Testis (tissue), 3 donors: Measurements from ENCODE around the gene TNFRSF4. TPM values are rescaled to one million over a fixed set of nuclear protein-coding genes. Genes with fewer than 3 reads are reported as not detected.
A peak's percentile ranks its signal among the peaks of the same experiment; 100 is the strongest.

Source experiments
- DNase-seq: peaks from one replicate; pipeline ENCODE4 v3.0.0-alpha.2; 2019
- H3K27ac ChIP-seq, 2 donors: fragments of 200-600 bp; sonication (generic); one replicate each; pipeline ENCODE4 v1.5.1; 2019
- H3K27me3 ChIP-seq: fragments of 200-600 bp; sonication (generic); one replicate; pipeline ENCODE4 v1.5.1; 2019
- H3K36me3 ChIP-seq: fragments of 200-600 bp; sonication (generic); one replicate; pipeline ENCODE4 v1.5.1; 2017; ENCODE audit warnings: low read depth; ENCODE audit errors: missing control alignments
- H3K4me1 ChIP-seq: fragments of 200-600 bp; sonication (generic); one replicate; pipeline ENCODE4 v1.5.1; 2019
- H3K4me3 ChIP-seq, 2 donors: fragments of 200-600 bp; sonication (generic); one replicate each; pipeline ENCODE4 v1.5.1; 2017 to 2019
- H3K9me3 ChIP-seq: fragments of 200-600 bp; sonication (generic); one replicate; pipeline ENCODE4 v1.5.1; 2017
- POLR2A ChIP-seq: fragments of 450-650 bp; IDR thresholded peaks from one replicate; pipeline ENCODE4 v1.6.1; 2017; ENCODE audit warnings: antibody characterized with exemption, mild to moderate bottlenecking, moderate library complexity
- WGBS, 2 donors: methylation state at CpG; one replicate each; pipeline ENCODE4 v1.1.5; 2018; 5-methylcytosine and 5-hydroxymethylcytosine counted together
- intact Hi-C: fragments of 100-400 bp; cut with DNase I; formaldehyde crosslinking; loops from one replicate; pipeline ENCODE4 v1.15.1; 2023; ENCODE audit warnings: low total_unique reads
- polyA plus RNA-seq: library from polyadenylated mRNA; stranded (reverse); fragments of 350-450 nt; fragmentation: Illumina TruSeq; extraction: RNeasy Lipid Tissue Mini Kit (QIAGEN cat#74804); gene quantifications from one replicate; pipeline ENCODE4 v1.2.3, GENCODE V29; 2014; ENCODE audit warnings: low read depth, low replicate concordance; ENCODE audit not compliant: insufficient read depth
- total RNA-seq, 2 donors: library from RNA; depleted of rRNA; stranded (reverse); fragments of >200 nt; gene quantifications; one replicate each; pipeline ENCODE4 v1.2.3, GENCODE V29; 2016
- TF ChIP-seq, protein P1 (sequence below), 3 experiments: fragments of 450-650 bp in 2 of 3; fragments of 200-600 bp in 1 of 3; sonication (generic) in 1 of 3; IDR thresholded peaks; one replicate each; pipeline ENCODE4 v1.5.1; 2016 to 2019; ENCODE audit warnings: antibody characterized with exemption in 3 of 3, mild to moderate bottlenecking in 2 of 3, moderate library complexity in 1 of 3

The TNFRSF4 gene
- total and polyA plus RNA-seq, 3 donors from 2014 or later: 0.80 to 1.4 (median 0.87) TPM

DNA sequence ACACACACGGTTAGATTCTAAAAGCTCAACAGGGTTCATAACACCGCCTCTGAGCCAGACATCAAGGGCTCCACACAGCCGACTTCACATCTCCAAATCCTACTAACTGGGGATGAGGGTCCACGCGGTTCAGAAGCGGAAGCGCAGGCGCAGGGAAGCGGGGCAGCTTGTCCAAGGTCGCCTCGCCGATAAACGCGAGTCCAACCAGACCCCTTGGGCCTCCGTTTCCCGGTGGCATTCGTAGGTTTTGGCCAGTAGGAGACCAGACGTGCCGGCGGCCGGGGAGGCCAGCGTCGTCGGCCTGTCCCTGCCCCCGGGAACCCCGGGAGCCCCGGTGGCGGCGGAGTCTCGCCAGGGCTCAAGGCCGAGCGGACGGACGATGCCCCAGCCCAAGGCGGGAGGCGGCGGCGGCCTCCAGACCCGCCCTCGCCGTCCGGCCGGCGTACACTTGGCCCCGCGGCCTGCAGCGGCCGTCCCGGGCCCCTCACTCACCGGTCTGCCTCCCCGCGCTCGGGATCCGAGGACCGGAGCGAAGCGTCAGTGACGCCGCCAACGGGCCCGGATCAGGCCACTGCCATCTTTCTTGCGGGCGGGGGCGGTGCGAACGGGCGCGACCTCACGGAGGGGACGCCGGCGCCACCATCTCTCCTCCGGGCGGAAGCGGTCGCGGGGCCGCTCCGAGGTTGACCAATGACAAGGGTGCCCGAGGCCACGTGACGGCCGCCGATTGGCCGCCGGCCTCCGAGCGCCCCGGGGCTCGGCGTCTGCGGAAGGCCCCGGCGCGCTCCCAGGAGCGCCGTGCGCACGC is 17.7 kb upstream of the TNFRSF4 start, which contains the start of gene SDF4:
SDF4 (minus strand) TSS at position 602 of the 808 bp plus-strand sequence. CDS start 3,229 bp downstream, outside the sequence.
- H3K36me3 ChIP-seq: no peaks in the 10 kb centered on the region
- 0% methylated on average over 1 to 59 of the region's 99 CpGs for WGBS, 2 donors
- H3K27ac ChIP-seq: peak within 1 kb of the TSS; percentile 81 to 92
- H3K27me3 ChIP-seq: no peaks in the 10 kb centered on the region
- intact Hi-C loops: no loop called here
- peak; percentile 96 for DNase-seq
- peak within 1 kb of the TSS; percentile 98 for H3K4me3 ChIP-seq
- TF ChIP-seq, protein P1, sequence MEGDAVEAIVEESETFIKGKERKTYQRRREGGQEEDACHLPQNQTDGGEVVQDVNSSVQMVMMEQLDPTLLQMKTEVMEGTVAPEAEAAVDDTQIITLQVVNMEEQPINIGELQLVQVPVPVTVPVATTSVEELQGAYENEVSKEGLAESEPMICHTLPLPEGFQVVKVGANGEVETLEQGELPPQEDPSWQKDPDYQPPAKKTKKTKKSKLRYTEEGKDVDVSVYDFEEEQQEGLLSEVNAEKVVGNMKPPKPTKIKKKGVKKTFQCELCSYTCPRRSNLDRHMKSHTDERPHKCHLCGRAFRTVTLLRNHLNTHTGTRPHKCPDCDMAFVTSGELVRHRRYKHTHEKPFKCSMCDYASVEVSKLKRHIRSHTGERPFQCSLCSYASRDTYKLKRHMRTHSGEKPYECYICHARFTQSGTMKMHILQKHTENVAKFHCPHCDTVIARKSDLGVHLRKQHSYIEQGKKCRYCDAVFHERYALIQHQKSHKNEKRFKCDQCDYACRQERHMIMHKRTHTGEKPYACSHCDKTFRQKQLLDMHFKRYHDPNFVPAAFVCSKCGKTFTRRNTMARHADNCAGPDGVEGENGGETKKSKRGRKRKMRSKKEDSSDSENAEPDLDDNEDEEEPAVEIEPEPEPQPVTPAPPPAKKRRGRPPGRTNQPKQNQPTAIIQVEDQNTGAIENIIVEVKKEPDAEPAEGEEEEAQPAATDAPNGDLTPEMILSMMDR (IDR thresholded peaks at IDR 0.05): no peak
- TF ChIP-seq POLR2A: no peak
- no peaks in the 10 kb centered on the region for H3K9me3 ChIP-seq
- peaks cover 18% of the 10 kb centered on the region for H3K4me1 ChIP-seq

DNA sequence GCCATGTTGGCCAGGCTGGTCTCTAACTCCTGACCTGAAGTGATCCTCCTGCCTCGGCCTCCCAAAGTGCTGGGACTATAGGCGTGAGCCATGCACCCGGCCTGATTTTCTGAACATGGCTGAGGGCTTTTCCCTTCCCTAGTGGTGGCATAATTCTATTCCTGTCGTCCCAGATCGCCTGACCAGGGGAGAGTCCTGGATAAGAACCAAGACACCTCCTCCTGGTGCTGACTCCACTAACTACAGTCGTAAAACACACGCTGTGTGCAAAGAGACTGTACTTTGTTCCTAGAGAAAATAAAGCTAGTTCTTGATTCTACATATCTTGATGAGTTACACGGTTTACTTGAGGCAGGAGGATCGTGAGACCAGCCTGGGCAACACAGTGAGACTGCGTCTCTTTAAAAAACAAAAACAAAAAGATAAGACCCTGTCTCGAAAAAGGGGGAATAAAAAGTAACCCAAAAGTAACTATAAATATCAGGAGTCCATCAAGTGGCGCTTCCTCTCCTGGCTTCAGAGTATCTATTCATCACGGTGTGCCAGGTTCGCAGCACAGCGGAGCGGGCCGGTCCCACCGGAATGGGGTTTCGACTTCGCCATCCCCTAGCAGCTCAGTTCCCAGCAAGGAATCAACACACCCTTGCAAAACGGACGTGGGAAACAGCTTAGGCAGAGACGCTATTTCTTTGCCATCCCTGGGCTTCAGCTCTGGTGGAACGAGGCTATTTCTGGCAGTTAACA is 16.9 kb upstream of the TNFRSF4 start:
- no peaks in the 10 kb centered on the region for H3K36me3 ChIP-seq
- intact Hi-C loops: no loop called here
- DNase-seq: no peak

DNA sequence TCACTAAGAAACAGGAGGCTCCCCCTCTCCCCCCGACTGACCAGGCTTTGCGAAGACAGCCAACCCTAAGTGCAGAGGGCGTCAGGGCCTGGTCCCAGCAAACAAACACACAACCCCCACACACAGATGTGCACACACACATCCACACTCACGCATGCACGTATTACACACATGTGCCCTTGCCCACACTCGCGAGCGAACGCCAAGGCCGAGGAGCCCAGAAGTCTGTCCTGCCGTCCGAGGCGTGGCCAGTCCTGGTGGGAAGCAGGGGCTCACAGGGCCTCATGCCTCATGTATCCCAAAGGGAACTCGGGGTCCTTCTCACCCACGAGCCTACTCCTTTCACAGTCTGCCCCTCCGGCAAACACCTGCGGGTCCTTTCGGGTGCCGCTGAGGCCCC is 15.8 kb upstream of the TNFRSF4 start:
- Histone ChIP-seq H3K4me3 (no peak overlapping the region), H3K4me1 (peaks cover 18% of the 10 kb centered on the region), H3K9me3 (no peaks in the 10 kb centered on the region), H3K27ac (no peak overlapping the region), H3K36me3 (no peaks in the 10 kb centered on the region), H3K27me3 (no peaks in the 10 kb centered on the region)
- DNase-seq: no peak
- no peak for TF ChIP-seq POLR2A
- TF ChIP-seq, protein P1 (IDR thresholded peaks at IDR 0.05): no peak
- intact Hi-C loops: no loop called here
- 86 to 92% methylated on average over 16 to 19 of the region's 19 CpGs for WGBS, 2 donors

More for the DNA sequence above, 16.9 kb upstream of the TNFRSF4 start:
- whole genome bisulfite sequencing, 2 donors: 12% methylated on average over 22 to 24 of the region's 24 CpGs
- Histone ChIP-seq H3K4me1 (peaks cover 18% of the 10 kb centered on the region), H3K9me3 (no peaks in the 10 kb centered on the region), H3K4me3 (peak overlapping the region; percentile 98), H3K27me3 (no peaks in the 10 kb centered on the region), H3K27ac (peak overlapping the region; percentile 81 to 92)
- TF ChIP-seq, protein P1 (IDR thresholded peaks at IDR 0.05): no peak
- TF ChIP-seq POLR2A: no peak

DNA sequence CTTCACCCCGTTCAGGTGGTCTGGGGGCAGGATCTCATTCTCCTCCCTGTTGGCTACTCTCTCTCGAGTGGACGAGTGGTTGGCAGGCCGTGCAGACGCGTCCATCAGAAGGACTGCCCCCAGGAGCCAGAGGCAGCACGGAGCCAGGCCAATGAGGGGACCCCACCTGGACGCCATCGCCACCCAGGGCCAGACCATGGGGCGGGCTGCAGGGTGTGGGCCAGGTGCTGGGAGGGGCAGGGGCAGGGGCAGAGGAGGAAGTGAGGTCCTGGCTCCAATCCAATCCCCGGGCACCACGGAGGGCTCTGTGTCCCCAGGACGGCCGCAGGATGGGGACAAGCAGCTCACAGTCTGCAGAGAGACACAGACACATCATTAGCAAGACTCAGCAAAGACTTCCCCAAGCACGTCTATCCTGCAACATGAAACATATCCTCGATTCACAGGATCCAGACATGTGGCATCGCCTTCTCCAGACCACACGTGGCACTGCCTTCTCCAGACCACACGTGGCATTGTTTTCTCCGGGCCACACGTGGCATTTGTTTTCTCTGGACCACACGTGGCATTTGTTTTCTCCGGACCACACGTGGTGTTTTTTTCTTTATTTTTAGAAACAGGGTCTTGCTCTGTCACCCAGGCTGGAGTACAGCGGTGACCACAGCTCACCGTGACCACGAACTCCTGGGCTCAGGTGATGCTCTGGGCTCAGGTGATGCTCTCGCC is 14.8 kb upstream of the TNFRSF4 start:
- no peaks in the 10 kb centered on the region for H3K9me3 ChIP-seq
- DNase-seq: no peak
- H3K27me3 ChIP-seq: no peaks in the 10 kb centered on the region
- no peaks in the 10 kb centered on the region for H3K36me3 ChIP-seq
- intact Hi-C loops: no loop called here
- 89 to 94% methylated on average over 27 to 28 of the region's 28 CpGs for WGBS, 2 donors
- H3K27ac ChIP-seq: no peak overlapping the region
- peaks cover 18% of the 10 kb centered on the region for H3K4me1 ChIP-seq
- TF ChIP-seq, protein P1 (IDR thresholded peaks at IDR 0.05): no peak
- TF ChIP-seq POLR2A: no peak
- no peak overlapping the region for H3K4me3 ChIP-seq
